HL-60 (cell line): Measurements from ENCODE around the gene PTPN3.

ENCODE experiments used
- CTCF ChIP-seq: IDR thresholded peaks from one replicate; pipeline ENCODE4 v1.5.1; 2011; ENCODE audit warnings: low read length, control low read depth, inconsistent platforms; ENCODE audit not compliant: insufficient read depth
- POLR2AphosphoS5 ChIP-seq: IDR thresholded peaks from 2 replicates; pipeline ENCODE4 v1.6.1; 2012; ENCODE audit warnings: low read depth

- TF ChIP-seq CTCF (no peak), POLR2AphosphoS5 (no peak)
These were observed 9.8 kb downstream of the PTPN3 start for GRCh38 chr9:109488351-109488750.
